ENCODE measurements around the gene DSCAML1. TPM values are rescaled to one million over a fixed set of nuclear protein-coding genes. Genes with fewer than 3 reads are reported as not detected.

DSCAML1 gene
- total RNA-seq, 1 donor from 2014 or later: 4.0 TPM

GRCh38 chr11:117747892-117748291, 49.1 kb downstream of the DSCAML1 start:
- DNase-seq (ENCODE audit: low read depth): no peak
- no peak for TF ChIP-seq CTCF (conservative IDR thresholded peaks at IDR 0.05; ENCODE audit: low read depth, low read length)
- no peak overlapping the region for H3K4me3 ChIP-seq (ENCODE audit: low read depth, low read length)

GRCh38 chr11:117745346-117745745, 51.7 kb downstream of the DSCAML1 start:
- TF ChIP-seq CTCF (conservative IDR thresholded peaks at IDR 0.05; ENCODE audit: low read depth, low read length): no peak
- DNase-seq (ENCODE audit: low read depth): no peak
- no peak overlapping the region for H3K4me3 ChIP-seq (ENCODE audit: low read depth, low read length)

DNA sequence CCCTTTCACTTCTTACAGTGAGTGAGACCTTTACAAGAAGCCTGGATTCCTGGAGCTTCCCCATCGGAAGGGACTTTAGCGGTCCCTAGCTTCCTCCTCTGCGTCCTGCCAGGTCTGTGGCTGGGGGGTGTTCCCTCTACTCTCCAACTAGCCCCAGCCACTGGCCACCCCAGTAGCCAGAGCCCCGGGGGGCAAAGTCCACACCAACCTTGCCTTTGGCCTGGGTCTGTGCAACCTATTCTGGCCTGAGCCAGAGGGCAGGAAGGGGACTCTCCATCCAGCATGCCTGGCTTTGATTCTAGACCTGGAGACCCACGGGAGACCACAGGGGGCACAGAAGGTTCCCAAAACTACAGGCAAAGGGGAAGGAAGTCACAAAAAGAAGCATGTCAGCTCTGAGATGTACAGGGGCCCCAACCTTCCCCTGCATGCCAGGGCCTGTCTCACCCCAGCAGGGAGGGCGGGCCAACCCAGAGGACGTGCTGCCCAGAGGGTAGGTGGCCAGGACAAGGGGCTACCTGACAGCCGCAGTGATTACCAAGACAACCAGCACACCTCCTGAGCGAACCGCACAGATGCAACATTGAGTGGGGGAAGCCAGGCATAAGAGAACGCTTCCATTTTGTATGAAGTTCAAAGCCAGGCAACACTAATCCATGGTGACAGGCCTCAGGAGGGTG, 52.4 kb downstream of the DSCAML1 start:
- no peak for TF ChIP-seq CTCF (conservative IDR thresholded peaks at IDR 0.05; ENCODE audit: low read depth, low read length)
- no peak overlapping the region for H3K4me3 ChIP-seq (ENCODE audit: low read depth, low read length)
- no peak for DNase-seq (ENCODE audit: low read depth)

GRCh38 chr11:117743121-117743815, 53.7 kb downstream of the DSCAML1 start:
- DNase-seq (ENCODE audit: low read depth): no peak
- TF ChIP-seq CTCF (conservative IDR thresholded peaks at IDR 0.05; ENCODE audit: low read depth, low read length): no peak
- H3K4me3 ChIP-seq (ENCODE audit: low read depth, low read length): no peak overlapping the region

DNA sequence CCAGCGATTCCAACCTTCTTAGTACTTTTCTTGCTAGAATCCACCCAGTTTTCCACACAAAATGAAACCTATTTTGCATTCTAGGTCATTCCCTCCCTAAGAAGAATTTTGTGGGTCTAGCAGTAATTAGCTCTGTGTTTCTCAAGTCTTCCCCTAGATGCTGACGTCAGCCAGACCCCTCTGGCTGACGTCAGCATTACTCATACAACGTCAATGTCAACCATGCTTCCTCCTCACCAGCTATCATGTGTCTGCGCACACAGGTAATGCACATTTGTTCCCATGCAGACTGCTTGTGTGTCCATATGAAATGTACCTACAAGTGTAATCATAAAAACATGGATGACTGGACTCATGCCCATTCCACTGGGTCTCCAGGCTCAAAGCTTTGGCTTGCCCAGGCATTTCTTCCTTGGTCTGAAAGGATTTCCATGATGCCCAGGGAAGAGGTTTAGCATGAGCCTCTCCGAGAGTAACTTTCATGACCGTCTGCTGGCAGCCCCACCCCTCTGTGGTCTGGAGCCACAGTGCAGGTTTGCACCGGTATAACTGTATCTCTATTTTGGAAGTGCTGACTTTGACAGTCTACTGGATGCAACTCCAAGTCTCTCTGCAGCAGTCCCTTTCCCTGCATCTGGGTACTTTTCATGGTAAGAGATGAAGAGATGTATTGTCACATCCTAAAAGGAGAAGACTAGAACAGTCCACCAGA, 58.6 kb downstream of the DSCAML1 start:
- TF ChIP-seq CTCF (conservative IDR thresholded peaks at IDR 0.05; ENCODE audit: low read depth, low read length): no peak
- H3K4me3 ChIP-seq (ENCODE audit: low read depth, low read length): no peak overlapping the region
- DNase-seq (ENCODE audit: low read depth): no peak

- H3K4me3 ChIP-seq (ENCODE audit: low read depth, low read length): no peak overlapping the region
- DNase-seq (ENCODE audit: low read depth): no peak
- no peak for TF ChIP-seq CTCF (conservative IDR thresholded peaks at IDR 0.05; ENCODE audit: low read depth, low read length)
Measured at GRCh38 chr11:117735350-117735977, 61.6 kb downstream of the DSCAML1 start.
